Gastroesophageal sphincter (tissue), 3 donors: ENCODE results near the gene CCDC33.

Source experiments
- POLR2A ChIP-seq, 2 donors: fragments of 450-650 bp; IDR thresholded peaks; one replicate each; pipeline ENCODE4 v1.6.1; 2017; ENCODE audit warnings: antibody characterized with exemption in 2 of 2, mild to moderate bottlenecking in 2 of 2, moderate library complexity in 1 of 2
- POLR2AphosphoS5 ChIP-seq: sonication (generic); formaldehyde crosslinking; IDR thresholded peaks from one replicate; pipeline ENCODE4 v1.6.1; 2017; ENCODE audit warnings: antibody characterized with exemption
- TF ChIP-seq, protein P1 (sequence below), 4 experiments: fragments of 200-600 bp in 2 of 4; fragments of 450-650 bp in 2 of 4; sonication (generic) in 1 of 4; IDR thresholded peaks; one replicate each; pipeline ENCODE4 v1.5.1; 2017 to 2019; ENCODE audit warnings: antibody characterized with exemption in 4 of 4, mild to moderate bottlenecking in 2 of 4, moderate library complexity in 2 of 4

DNA sequence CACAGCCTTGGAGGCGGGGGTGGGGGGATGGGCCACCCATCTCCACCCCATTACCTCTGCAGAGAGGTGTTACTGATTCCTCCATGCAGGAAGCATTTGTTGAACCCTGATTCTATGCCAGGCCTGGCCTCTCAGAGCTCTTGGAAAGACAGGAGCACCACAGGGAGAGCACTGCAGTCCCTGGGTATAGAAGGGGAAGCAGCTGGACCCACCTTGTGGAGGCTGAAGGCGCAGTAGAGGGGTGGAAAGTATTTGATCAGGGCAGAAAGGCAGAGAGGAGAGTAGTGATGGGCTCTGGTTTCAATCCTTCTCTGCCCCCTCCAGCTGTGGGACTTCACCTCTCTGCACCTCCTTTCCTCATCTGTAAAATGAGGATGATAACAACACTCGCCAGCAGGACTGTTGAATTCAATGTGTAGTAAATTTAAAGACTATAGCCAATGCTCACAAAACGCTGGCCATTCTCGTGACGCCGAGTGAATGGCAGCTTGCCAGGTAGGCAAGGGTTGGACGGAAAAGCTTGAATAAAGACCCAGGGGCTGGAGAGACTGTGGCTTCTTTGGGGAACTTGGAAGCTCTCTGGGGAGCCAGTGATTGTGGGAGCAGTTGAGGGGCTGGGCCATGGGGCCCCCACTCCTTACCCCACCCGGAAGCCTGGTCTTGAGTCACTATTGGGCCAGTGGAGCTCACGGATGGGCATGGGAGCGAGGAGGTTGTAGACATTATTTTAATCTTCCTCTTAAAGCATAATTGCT, 8.0 kb upstream of the CCDC33 start:
- TF ChIP-seq, protein P1, sequence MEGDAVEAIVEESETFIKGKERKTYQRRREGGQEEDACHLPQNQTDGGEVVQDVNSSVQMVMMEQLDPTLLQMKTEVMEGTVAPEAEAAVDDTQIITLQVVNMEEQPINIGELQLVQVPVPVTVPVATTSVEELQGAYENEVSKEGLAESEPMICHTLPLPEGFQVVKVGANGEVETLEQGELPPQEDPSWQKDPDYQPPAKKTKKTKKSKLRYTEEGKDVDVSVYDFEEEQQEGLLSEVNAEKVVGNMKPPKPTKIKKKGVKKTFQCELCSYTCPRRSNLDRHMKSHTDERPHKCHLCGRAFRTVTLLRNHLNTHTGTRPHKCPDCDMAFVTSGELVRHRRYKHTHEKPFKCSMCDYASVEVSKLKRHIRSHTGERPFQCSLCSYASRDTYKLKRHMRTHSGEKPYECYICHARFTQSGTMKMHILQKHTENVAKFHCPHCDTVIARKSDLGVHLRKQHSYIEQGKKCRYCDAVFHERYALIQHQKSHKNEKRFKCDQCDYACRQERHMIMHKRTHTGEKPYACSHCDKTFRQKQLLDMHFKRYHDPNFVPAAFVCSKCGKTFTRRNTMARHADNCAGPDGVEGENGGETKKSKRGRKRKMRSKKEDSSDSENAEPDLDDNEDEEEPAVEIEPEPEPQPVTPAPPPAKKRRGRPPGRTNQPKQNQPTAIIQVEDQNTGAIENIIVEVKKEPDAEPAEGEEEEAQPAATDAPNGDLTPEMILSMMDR (IDR thresholded peaks at IDR 0.05), result no peak
- no peak for TF ChIP-seq POLR2A (IDR thresholded peaks at IDR 0.05)
- TF ChIP-seq POLR2AphosphoS5, result no peak
